Body of pancreas (tissue), 4 donors: ENCODE results near the gene MDFIC. TPM values are rescaled to one million over a fixed set of nuclear protein-coding genes. Genes with fewer than 3 reads are reported as not detected.

Source experiments
- ATAC-seq: fragments of 150-250 bp; one replicate; pipeline ENCODE4 v1.9.1; 2016
- DNase-seq, 4 donors: peaks; one replicate each; pipeline ENCODE4 v3.0.0-alpha.2; 2019
- H3K27ac ChIP-seq, 4 donors: fragments of 200-600 bp; sonication (generic); 1 replicate in 3 of 4; 2 replicates in 1 of 4; pipeline versions ENCODE4 v1.5.1 to v1.6.1; 2016 to 2019; ENCODE audit warnings: mild to moderate bottlenecking in 1 of 4, mixed read lengths in 1 of 4, moderate library complexity in 1 of 4
- H3K27me3 ChIP-seq, 2 donors: fragments of 200-600 bp; sonication (generic); one replicate each; pipeline ENCODE4 v1.6.0; 2016; ENCODE audit warnings: mild to moderate bottlenecking in 1 of 2
- H3K36me3 ChIP-seq, 2 donors: fragments of 200-600 bp; sonication (generic); replicated peaks in 1 of 2; 2 replicates each; pipeline ENCODE4 v1.5.1; 2016; ENCODE audit warnings: low read depth in 2 of 2; ENCODE audit not compliant: insufficient read depth in 1 of 2
- H3K4me1 ChIP-seq: fragments of 200-600 bp; sonication (generic); one replicate; pipeline ENCODE4 v1.6.0; 2016
- H3K4me3 ChIP-seq, 2 donors: fragments of 200-600 bp; sonication (generic); 1 replicate in 1 of 2; 2 replicates in 1 of 2; pipeline ENCODE4 v1.5.1; 2016 to 2019
- H3K9me3 ChIP-seq, 3 donors: fragments of 200-600 bp; sonication (generic); 1 replicate in 2 of 3; 2 replicates in 1 of 3; pipeline ENCODE4 v1.5.1; 2016
- POLR2A ChIP-seq, 3 donors: fragments of 450-650 bp; IDR thresholded peaks; one replicate each; pipeline ENCODE4 v1.6.1; 2016; ENCODE audit warnings: antibody characterized with exemption in 3 of 3, mild to moderate bottlenecking in 2 of 3
- WGBS, 2 donors: methylation state at CpG; one replicate each; pipeline ENCODE4 v1.1.5; 2017; 5-methylcytosine and 5-hydroxymethylcytosine counted together
- intact Hi-C: fragments of 100-400 bp; cut with DNase I; formaldehyde crosslinking; loops from one replicate; pipeline ENCODE4 v1.15.1; 2023
- total RNA-seq, 2 donors: library from RNA; depleted of rRNA; stranded (reverse); fragments of >200 nt; gene quantifications; one replicate each; pipeline ENCODE4 v1.1.0, GENCODE V29; 2016
- TF ChIP-seq, protein P1 (sequence below), 7 experiments: fragments of 450-650 bp in 4 of 7; fragments of 200-600 bp in 3 of 7; sonication (generic) in 3 of 7; IDR thresholded peaks; one replicate each; pipeline ENCODE4 v1.5.1; 2016 to 2019; ENCODE audit warnings: antibody characterized with exemption in 7 of 7

MDFIC gene
- total RNA-seq, 2 donors from 2014 or later, result 12.5 to 35.3 TPM

- Histone ChIP-seq H3K36me3 (no peaks in the 10 kb centered on the region), H3K27ac (no peak overlapping the region)
These were observed 22.3 kb downstream of the MDFIC start for GRCh38 chr7:114943953-114944744.

GRCh38 chr7:114944745-114945625 lies 23.1 kb downstream of the MDFIC start:
- no peak overlapping the region for H3K4me3 ChIP-seq
- no peak for TF ChIP-seq POLR2A (IDR thresholded peaks at IDR 0.05)
- TF ChIP-seq, protein P1, sequence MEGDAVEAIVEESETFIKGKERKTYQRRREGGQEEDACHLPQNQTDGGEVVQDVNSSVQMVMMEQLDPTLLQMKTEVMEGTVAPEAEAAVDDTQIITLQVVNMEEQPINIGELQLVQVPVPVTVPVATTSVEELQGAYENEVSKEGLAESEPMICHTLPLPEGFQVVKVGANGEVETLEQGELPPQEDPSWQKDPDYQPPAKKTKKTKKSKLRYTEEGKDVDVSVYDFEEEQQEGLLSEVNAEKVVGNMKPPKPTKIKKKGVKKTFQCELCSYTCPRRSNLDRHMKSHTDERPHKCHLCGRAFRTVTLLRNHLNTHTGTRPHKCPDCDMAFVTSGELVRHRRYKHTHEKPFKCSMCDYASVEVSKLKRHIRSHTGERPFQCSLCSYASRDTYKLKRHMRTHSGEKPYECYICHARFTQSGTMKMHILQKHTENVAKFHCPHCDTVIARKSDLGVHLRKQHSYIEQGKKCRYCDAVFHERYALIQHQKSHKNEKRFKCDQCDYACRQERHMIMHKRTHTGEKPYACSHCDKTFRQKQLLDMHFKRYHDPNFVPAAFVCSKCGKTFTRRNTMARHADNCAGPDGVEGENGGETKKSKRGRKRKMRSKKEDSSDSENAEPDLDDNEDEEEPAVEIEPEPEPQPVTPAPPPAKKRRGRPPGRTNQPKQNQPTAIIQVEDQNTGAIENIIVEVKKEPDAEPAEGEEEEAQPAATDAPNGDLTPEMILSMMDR (IDR thresholded peaks at IDR 0.05), result no peak
- ATAC-seq, result peak; percentile 42

More at GRCh38 chr7:114943953-114944744, 22.3 kb downstream of the MDFIC start:
- WGBS, 2 donors, result 78 to 86% methylated on average over 3 of the region's 3 CpGs
- H3K27me3 ChIP-seq, result no peaks in the 10 kb centered on the region
- DNase-seq, result no peak
- intact Hi-C loops, result no loop called here
- no peaks in the 10 kb centered on the region for H3K9me3 ChIP-seq
- no peaks in the 10 kb centered on the region for H3K4me1 ChIP-seq
- H3K4me3 ChIP-seq, result no peak overlapping the region
- ATAC-seq, result no peak
- TF ChIP-seq, protein P1 (IDR thresholded peaks at IDR 0.05), result no peak
- no peak for TF ChIP-seq POLR2A (IDR thresholded peaks at IDR 0.05)

GRCh38 chr7:114949231-114949630 lies 27.3 kb downstream of the MDFIC start:
- Histone ChIP-seq H3K4me3 (no peak overlapping the region), H3K4me1 (no peaks in the 10 kb centered on the region), H3K27ac (no peak overlapping the region), H3K27me3 (no peaks in the 10 kb centered on the region), H3K9me3 (no peaks in the 10 kb centered on the region), H3K36me3 (no peaks in the 10 kb centered on the region)
- intact Hi-C loops, result no loop called here
- WGBS, 2 donors, result 77 to 81% methylated on average over 1 of the region's 1 CpG
- TF ChIP-seq, protein P1 (IDR thresholded peaks at IDR 0.05), result no peak
- TF ChIP-seq POLR2A (IDR thresholded peaks at IDR 0.05), result no peak
- no peak for DNase-seq
- no peak for ATAC-seq

More at GRCh38 chr7:114944745-114945625, 23.1 kb downstream of the MDFIC start:
- H3K27ac ChIP-seq, result no peak overlapping the region
- peak; percentile 22 to 61 (median 36) for DNase-seq
- intact Hi-C loops, result no loop called here
- H3K36me3 ChIP-seq, result no peaks in the 10 kb centered on the region
- WGBS, 2 donors, result 88 to 90% methylated on average over 19 of the region's 19 CpGs
- H3K4me1 ChIP-seq, result no peaks in the 10 kb centered on the region
- no peaks in the 10 kb centered on the region for H3K27me3 ChIP-seq
- H3K9me3 ChIP-seq, result no peaks in the 10 kb centered on the region

GRCh38 chr7:114952296-114952695 lies 30.4 kb downstream of the MDFIC start:
- Histone ChIP-seq H3K27ac (no peak overlapping the region), H3K4me1 (no peaks in the 10 kb centered on the region), H3K4me3 (no peak overlapping the region), H3K36me3 (no peaks in the 10 kb centered on the region), H3K27me3 (no peaks in the 10 kb centered on the region), H3K9me3 (no peaks in the 10 kb centered on the region)
- WGBS, 2 donors, result 79 to 98% methylated on average over 3 of the region's 3 CpGs
- ATAC-seq (no peak), DNase-seq (no peak)
- intact Hi-C loops, result no loop called here
- TF ChIP-seq, protein P1 (IDR thresholded peaks at IDR 0.05), result no peak
- TF ChIP-seq POLR2A (IDR thresholded peaks at IDR 0.05), result no peak
